ENCODE measurements around the gene TLR9. TPM values are rescaled to one million over a fixed set of nuclear protein-coding genes. Genes with fewer than 3 reads are reported as not detected.

Gene TLR9
- total RNA-seq, 4 donors from 2014 or later = not detected

- Histone ChIP-seq H3K4me3 (no peak overlapping the region), H3K27me3 (no peaks in the 10 kb centered on the region), H3K4me1 (peaks cover 0 to 22% (median 0%) of the 10 kb centered on the region in 3 donors), H3K27ac (no peak overlapping the region), H3K9me3 (no peaks in the 10 kb centered on the region), H3K36me3 (peaks cover 15 to 97% of the 10 kb centered on the region in 2 donors)
- ATAC-seq = no peak
- 78 to 84% methylated on average over 3 to 6 of the region's 6 CpGs for WGBS, 2 donors (ENCODE audit: low coverage in 1 of 2)
- TF ChIP-seq POLR2A (IDR thresholded peaks at IDR 0.05) (no peak), CTCF (IDR thresholded peaks at IDR 0.05) (no peak), POLR2AphosphoS5 (IDR thresholded peaks at IDR 0.05) (no peak)
Measured at GRCh38 chr3:52205727-52206372, 19.6 kb downstream of the TLR9 start.

- peaks cover 0 to 34% (median 0%) of the 10 kb centered on the region in 3 donors for H3K4me1 ChIP-seq
- no peak overlapping the region for H3K4me3 ChIP-seq
- no peak overlapping the region for H3K27ac ChIP-seq
- H3K27me3 ChIP-seq = no peaks in the 10 kb centered on the region
- TF ChIP-seq POLR2AphosphoS5 (IDR thresholded peaks at IDR 0.05) (no peak), EP300 (IDR thresholded peaks at IDR 0.05) (no peak), CTCF (IDR thresholded peaks at IDR 0.05) (no peak), POLR2A (IDR thresholded peaks at IDR 0.05) (no peak)
- no peak for ATAC-seq
- no peaks in the 10 kb centered on the region for H3K9me3 ChIP-seq
- 73 to 80% methylated on average over 10 of the region's 10 CpGs for WGBS, 2 donors (ENCODE audit: low coverage in 1 of 2)
- peaks cover 15 to 96% of the 10 kb centered on the region in 2 donors for H3K36me3 ChIP-seq
Measured at GRCh38 chr3:52204337-52205073, 20.9 kb downstream of the TLR9 start.

GRCh38 chr3:52203701-52204100, 21.7 kb downstream of the TLR9 start:
- no peak for TF ChIP-seq EP300 (IDR thresholded peaks at IDR 0.05)
- no peak for TF ChIP-seq POLR2A (IDR thresholded peaks at IDR 0.05)
- TF ChIP-seq POLR2AphosphoS5 (IDR thresholded peaks at IDR 0.05) = no peak
- no peak for TF ChIP-seq CTCF (IDR thresholded peaks at IDR 0.05)
- peaks cover 0 to 42% (median 0%) of the 10 kb centered on the region in 3 donors for H3K4me1 ChIP-seq
- no peak for ATAC-seq

GRCh38 chr3:52202384-52203077, 22.9 kb downstream of the TLR9 start:
- Histone ChIP-seq H3K4me1 (peaks cover 0 to 49% (median 3%) of the 10 kb centered on the region in 3 donors), H3K27ac (no peak overlapping the region), H3K36me3 (peaks cover 4 to 80% of the 10 kb centered on the region in 2 donors), H3K9me3 (no peaks in the 10 kb centered on the region), H3K4me3 (no peak overlapping the region), H3K27me3 (no peaks in the 10 kb centered on the region)
- WGBS, 2 donors (ENCODE audit: low coverage in 1 of 2) = 67 to 88% methylated on average over 2 to 4 of the region's 4 CpGs
- TF ChIP-seq CTCF (IDR thresholded peaks at IDR 0.05) (no peak), EP300 (IDR thresholded peaks at IDR 0.05) (no peak), POLR2A (IDR thresholded peaks at IDR 0.05) (no peak), POLR2AphosphoS5 (IDR thresholded peaks at IDR 0.05) (no peak)
- ATAC-seq = no peak

More at GRCh38 chr3:52203701-52204100, 21.7 kb downstream of the TLR9 start:
- 86% methylated on average over 1 of the region's 1 CpG; no CpG with 5 or more reads in 1 of the 2 donors for WGBS, 2 donors (ENCODE audit: low coverage in 1 of 2)
- H3K27me3 ChIP-seq = no peaks in the 10 kb centered on the region
- H3K9me3 ChIP-seq = no peaks in the 10 kb centered on the region
- peaks cover 11 to 92% of the 10 kb centered on the region in 2 donors for H3K36me3 ChIP-seq
- H3K4me3 ChIP-seq = no peak overlapping the region
- H3K27ac ChIP-seq = no peak overlapping the region

Data from gastroesophageal sphincter (tissue), 4 donors.